Parathyroid adenoma (tissue), 2 donors: ENCODE data around the gene ZBTB39.
"Not testable (repeated sequence)": the region's sequence is repeated elsewhere in the genome, so short reads cannot be mapped to it uniquely, and the experiment has no call there.

ENCODE experiments used
- H2AFZ ChIP-seq: fragments of 300-600 bp; sonication (generic); one replicate; pipeline ENCODE4 v1.7.0; 2017; ENCODE audit warnings: antibody characterized with exemption, mild to moderate bottlenecking
- H3K27ac ChIP-seq: fragments of 300-600 bp; sonication (generic); one replicate; pipeline ENCODE4 v1.7.0; 2017
- H3K27me3 ChIP-seq: fragments of 300-600 bp; sonication (generic); one replicate; pipeline ENCODE4 v1.7.0; 2017; ENCODE audit warnings: low read length; ENCODE audit not compliant: control insufficient read depth, insufficient read depth
- H3K36me3 ChIP-seq: fragments of 300-600 bp; sonication (generic); one replicate; pipeline ENCODE4 v1.7.0; 2017; ENCODE audit warnings: low read length; ENCODE audit not compliant: control insufficient read depth, insufficient read depth
- H3K4me1 ChIP-seq: fragments of 300-600 bp; sonication (generic); one replicate; pipeline ENCODE4 v1.7.0; 2017; ENCODE audit warnings: control low read depth
- H3K4me2 ChIP-seq: fragments of 300-600 bp; sonication (generic); one replicate; pipeline ENCODE4 v1.7.0; 2017; ENCODE audit warnings: low read length
- H3K4me3 ChIP-seq: fragments of 300-600 bp; sonication (generic); one replicate; pipeline ENCODE4 v1.7.0; 2017; ENCODE audit warnings: low read depth, low read length
- H3K79me2 ChIP-seq: fragments of 300-600 bp; sonication (generic); one replicate; pipeline ENCODE4 v1.7.0; 2017; ENCODE audit warnings: control low read depth
- H3K9ac ChIP-seq: fragments of 300-600 bp; sonication (generic); one replicate; pipeline ENCODE4 v1.7.0; 2017; ENCODE audit warnings: mild to moderate bottlenecking
- H3K9me3 ChIP-seq: fragments of 300-600 bp; sonication (generic); one replicate; pipeline ENCODE4 v1.7.0; 2017; ENCODE audit warnings: low read length; ENCODE audit not compliant: control insufficient read depth
- TF ChIP-seq, protein P1 (sequence below): fragments of 300-600 bp; sonication (generic); IDR thresholded peaks from one replicate; pipeline ENCODE4 v1.7.0; 2017; ENCODE audit warnings: antibody characterized with exemption, mild to moderate bottlenecking
- donor health status: primary hyperparathyroidism.

ZBTB39 gene

DNA sequence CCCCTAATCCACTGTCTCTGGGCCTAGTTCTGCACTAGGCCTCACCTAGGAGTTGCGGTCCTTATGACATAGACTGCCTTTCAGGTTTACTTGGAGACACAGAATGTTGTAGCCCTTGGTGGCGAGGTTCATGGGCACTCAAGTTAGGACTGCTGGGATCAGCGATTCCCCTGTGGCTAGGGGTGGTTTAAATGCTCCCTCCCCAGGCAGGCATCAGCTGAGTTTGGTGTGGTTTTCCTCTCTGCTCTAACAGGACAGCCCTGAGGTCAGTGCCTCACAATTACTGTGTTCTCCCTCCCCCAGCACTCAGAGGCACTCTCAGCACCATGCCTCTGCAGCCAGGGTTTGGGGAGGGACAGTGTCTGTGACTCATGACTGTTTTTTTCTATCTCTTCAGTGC is 26.7 kb downstream of the ZBTB39 start:
- H3K4me2 ChIP-seq = no peak overlapping the region

DNA sequence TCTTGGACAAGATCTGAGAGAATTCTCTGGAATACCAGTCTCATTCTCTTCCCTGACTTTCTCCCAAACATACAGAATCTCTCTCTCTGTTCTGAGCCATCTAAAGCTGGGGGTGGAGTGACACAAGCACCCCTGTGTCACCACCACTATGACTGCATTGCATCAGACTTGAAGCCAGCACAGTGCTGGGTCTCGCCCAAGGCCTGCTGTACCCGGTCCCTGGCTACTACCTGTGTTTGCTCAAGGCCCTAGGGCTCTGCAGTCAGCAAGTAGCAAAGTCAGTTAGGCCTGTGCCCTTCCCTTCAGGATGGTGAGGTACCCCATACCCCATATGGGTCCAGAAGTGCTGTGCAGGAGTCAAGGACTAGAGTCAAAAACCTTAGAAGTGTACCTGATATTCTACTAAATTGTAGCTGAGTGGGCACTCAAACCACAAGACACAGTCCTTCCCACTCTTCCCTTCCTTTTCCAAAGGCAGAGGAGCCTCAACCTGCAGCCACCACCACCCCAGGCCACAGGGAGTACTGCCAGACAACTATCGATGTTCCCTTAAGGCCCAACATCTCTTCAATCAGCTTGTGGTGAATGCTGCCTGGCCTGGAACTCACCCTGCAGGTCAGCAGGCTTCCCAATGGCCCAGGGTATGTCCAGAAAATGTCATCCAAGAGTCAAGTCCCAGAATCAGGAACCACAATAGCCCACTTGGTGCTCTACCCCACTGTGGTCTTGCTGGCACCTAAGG is 27.8 kb downstream of the ZBTB39 start:
- no peaks in the 10 kb centered on the region for H3K79me2 ChIP-seq
- TF ChIP-seq, protein P1, sequence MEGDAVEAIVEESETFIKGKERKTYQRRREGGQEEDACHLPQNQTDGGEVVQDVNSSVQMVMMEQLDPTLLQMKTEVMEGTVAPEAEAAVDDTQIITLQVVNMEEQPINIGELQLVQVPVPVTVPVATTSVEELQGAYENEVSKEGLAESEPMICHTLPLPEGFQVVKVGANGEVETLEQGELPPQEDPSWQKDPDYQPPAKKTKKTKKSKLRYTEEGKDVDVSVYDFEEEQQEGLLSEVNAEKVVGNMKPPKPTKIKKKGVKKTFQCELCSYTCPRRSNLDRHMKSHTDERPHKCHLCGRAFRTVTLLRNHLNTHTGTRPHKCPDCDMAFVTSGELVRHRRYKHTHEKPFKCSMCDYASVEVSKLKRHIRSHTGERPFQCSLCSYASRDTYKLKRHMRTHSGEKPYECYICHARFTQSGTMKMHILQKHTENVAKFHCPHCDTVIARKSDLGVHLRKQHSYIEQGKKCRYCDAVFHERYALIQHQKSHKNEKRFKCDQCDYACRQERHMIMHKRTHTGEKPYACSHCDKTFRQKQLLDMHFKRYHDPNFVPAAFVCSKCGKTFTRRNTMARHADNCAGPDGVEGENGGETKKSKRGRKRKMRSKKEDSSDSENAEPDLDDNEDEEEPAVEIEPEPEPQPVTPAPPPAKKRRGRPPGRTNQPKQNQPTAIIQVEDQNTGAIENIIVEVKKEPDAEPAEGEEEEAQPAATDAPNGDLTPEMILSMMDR = no peak
- H3K4me2 ChIP-seq = no peak overlapping the region
- H3K4me1 ChIP-seq = no peaks in the 10 kb centered on the region
- no peak overlapping the region for H3K27ac ChIP-seq
- H3K9ac ChIP-seq = no peak overlapping the region
- H3K27me3 ChIP-seq = no peaks in the 10 kb centered on the region
- no peaks in the 10 kb centered on the region for H3K9me3 ChIP-seq
- H2AFZ ChIP-seq = no peak overlapping the region
- H3K4me3 ChIP-seq = no peak overlapping the region
- H3K36me3 ChIP-seq = no peaks in the 10 kb centered on the region

More for the DNA sequence above, 26.7 kb downstream of the ZBTB39 start:
- Histone ChIP-seq H3K9ac (no peak overlapping the region), H3K9me3 (no peaks in the 10 kb centered on the region), H3K36me3 (no peaks in the 10 kb centered on the region), H2AFZ (no peak overlapping the region), H3K27me3 (no peaks in the 10 kb centered on the region), H3K4me1 (no peaks in the 10 kb centered on the region), H3K27ac (no peak overlapping the region), H3K4me3 (no peak overlapping the region), H3K79me2 (no peaks in the 10 kb centered on the region)
- TF ChIP-seq, protein P1 = no peak

DNA sequence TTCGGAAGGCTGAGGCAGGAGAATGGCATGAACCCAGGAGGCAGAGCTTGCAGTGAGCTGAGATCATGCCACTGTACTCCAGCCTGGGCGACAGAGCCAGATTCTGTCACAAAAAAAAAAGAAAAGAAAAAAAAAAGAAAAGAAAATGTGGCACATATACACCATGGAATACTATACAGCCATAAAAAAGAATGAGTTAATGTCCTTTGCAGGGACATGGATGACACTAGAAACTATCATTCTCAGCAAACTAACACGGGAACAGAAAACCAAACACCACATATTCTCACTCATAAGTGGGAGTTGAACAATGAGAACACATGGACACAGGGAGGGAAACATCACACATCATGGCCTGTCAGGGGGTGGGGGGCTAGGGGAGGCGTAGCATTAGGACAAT is 29.0 kb downstream of the ZBTB39 start:
- H2AFZ ChIP-seq, H3K79me2 ChIP-seq, H3K9ac ChIP-seq, H3K4me1 ChIP-seq, H3K36me3 ChIP-seq, H3K27me3 ChIP-seq, H3K4me2 ChIP-seq, H3K27ac ChIP-seq, H3K4me3 ChIP-seq, H3K9me3 ChIP-seq: not testable (repeated sequence)

DNA sequence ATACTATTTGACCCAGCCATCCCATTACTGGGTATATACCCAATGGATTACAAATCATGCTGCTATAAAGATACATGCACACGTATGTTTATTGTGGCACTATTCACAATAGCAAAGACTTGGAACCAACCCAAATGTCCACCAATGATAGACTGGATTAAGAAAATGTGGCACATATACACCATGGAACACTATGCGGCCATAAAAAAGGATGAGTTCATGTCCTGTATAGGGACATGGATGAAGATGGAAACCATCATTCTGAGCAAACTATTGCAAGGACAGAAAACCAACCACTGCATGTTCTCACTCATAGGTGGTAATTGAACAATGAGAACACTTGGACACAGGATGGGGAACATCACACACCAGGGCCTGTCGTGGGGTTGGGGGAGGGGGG is 32.1 kb downstream of the ZBTB39 start:
- not testable (repeated sequence) for H3K27ac ChIP-seq, H3K4me1 ChIP-seq, H3K27me3 ChIP-seq, H3K9ac ChIP-seq, H3K36me3 ChIP-seq, H3K9me3 ChIP-seq, H2AFZ ChIP-seq, H3K79me2 ChIP-seq, H3K4me3 ChIP-seq, H3K4me2 ChIP-seq

DNA sequence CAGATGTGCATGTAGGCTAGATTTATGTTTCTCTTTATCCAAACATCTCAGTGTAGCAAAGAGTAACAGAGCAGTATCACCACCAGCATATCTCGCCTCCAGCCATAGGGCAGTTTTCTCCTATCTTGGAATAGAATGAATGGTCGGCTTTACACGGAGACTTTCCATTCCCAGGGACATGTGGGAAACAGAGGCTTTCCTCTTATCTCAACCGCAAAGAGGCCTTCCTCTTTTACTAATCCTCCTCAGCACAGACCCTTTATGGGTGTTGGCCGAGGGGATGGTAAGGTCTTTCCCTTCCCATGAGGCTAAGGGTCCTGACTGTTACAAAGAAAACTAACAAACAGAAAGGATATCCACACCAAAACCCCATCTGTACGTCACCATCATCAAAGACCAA is 37.4 kb downstream of the ZBTB39 start:
- H3K36me3 ChIP-seq, H2AFZ ChIP-seq, H3K4me2 ChIP-seq, H3K27me3 ChIP-seq, H3K4me3 ChIP-seq, H3K79me2 ChIP-seq, H3K27ac ChIP-seq, H3K9me3 ChIP-seq, H3K9ac ChIP-seq, H3K4me1 ChIP-seq: not testable (repeated sequence)

DNA sequence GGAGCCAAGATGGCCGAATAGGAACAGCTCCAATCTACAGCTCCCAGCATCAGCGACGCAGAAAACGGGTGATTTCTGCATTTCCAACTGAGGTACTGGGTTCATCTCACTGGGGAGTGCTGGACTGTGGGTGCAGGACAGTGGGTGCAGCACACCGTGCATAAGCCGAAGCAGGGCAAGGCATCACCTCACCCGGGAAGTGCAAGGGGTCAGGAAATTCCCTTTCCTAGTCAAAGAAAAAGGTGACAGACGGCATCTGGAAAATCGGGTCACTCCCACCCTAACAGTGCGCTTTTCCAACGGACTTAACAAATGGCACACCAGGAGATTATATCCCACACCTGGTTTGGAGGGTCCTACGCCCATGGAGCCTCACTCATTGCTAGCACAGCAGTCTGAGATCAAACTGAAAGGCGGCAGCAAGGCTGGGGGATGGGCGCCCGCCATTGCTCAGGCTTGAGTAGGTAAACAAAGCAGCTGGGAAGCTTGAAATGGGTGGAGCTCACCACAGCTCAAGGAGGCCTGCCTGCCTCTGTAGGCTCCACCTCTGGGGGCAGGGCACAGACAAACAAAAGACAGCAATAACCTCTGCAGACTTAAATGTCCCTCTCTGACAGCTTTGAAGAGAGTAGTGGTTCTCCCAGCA is 40.2 kb downstream of the ZBTB39 start:
- not testable (repeated sequence) for H3K79me2 ChIP-seq, H2AFZ ChIP-seq, H3K27me3 ChIP-seq, H3K4me2 ChIP-seq, H3K36me3 ChIP-seq, H3K27ac ChIP-seq, H3K9me3 ChIP-seq, H3K4me3 ChIP-seq, H3K9ac ChIP-seq, H3K4me1 ChIP-seq

DNA sequence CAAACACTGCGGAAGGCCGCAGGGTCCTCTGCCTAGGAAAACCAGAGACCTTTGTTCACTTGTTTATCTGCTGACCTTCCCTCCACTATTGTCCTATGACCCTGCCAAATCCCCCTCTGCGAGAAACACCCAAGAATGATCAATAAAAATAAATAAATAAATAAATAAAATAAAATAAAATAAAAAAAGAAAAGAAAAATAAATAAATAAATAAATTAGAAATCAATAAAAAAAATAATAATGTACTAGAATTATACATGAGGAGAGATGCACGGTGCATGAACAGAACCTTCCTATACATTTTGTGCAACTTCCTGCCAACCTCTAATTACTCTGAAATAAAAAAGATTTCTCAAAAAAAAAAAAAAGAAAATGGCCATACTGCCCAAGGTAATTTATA is 41.2 kb downstream of the ZBTB39 start:
- H3K79me2 ChIP-seq, H3K4me1 ChIP-seq, H3K27ac ChIP-seq, H3K4me3 ChIP-seq, H3K36me3 ChIP-seq, H3K9me3 ChIP-seq, H3K4me2 ChIP-seq, H3K27me3 ChIP-seq, H2AFZ ChIP-seq, H3K9ac ChIP-seq: not testable (repeated sequence)

DNA sequence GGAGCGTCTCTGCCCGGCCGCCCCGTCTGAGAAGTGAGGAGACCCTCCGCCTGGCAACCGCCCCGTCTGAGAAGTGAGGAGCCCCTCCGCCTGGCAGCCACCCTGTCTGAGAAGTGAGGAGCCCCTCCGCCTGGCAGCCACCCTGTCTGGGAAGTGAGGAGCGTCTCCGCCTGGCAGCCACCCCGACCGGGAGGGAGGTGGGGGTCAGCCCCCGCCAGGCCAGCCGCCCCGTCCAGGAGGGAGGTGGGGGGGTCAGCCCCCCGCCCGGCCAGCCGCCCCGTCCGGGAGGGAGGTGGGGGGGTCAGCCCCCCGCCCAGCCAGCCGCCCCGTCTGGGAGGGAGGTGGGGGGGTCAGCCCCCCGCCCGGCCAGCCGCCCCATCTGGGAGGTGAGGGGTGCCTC is 42.8 kb downstream of the ZBTB39 start:
- H3K9me3 ChIP-seq, H2AFZ ChIP-seq, H3K27ac ChIP-seq: not testable (repeated sequence)

DNA sequence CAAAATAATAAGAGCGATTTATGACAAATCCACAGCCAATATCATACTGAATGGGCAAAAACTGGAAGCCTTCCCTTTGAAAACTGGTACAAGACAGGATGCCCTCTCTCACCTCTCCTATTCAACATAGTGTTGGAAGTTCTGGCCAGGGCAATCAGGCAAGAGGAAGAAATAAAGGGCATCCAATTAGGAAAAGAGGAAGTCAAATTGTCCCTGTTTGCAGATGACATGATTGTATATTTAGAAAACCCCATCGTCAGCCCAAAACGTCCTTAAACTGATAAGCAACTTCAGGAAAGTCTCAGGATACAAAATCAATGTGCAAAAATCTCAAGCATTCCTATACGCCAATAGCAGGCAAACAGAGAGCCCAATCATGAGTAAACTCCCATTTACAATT is 44.1 kb downstream of the ZBTB39 start:
- not testable (repeated sequence) for H3K36me3 ChIP-seq, H3K9me3 ChIP-seq, H3K79me2 ChIP-seq, H2AFZ ChIP-seq, H3K27me3 ChIP-seq, H3K4me2 ChIP-seq, H3K27ac ChIP-seq, H3K4me3 ChIP-seq, H3K4me1 ChIP-seq, H3K9ac ChIP-seq

More for the DNA sequence above, 42.8 kb downstream of the ZBTB39 start:
- not testable (repeated sequence) for H3K79me2 ChIP-seq, H3K4me1 ChIP-seq, H3K4me3 ChIP-seq, H3K9ac ChIP-seq, H3K27me3 ChIP-seq, H3K4me2 ChIP-seq, H3K36me3 ChIP-seq
